Stimulated activated CD8-positive, alpha-beta memory T cell treated with anti-CD3 and anti-CD28 coated beads, Interleukin-2, amount 100 ng/mL, for 1 hour (primary cell): ENCODE data around the gene PSME2.
A peak's percentile ranks its signal among the peaks of the same experiment; 100 is the strongest.
"Not testable (repeated sequence)": the region's sequence is repeated elsewhere in the genome, so short reads cannot be mapped to it uniquely, and the experiment has no call there.

Experiments used
- DNase-seq, 2 donors: peaks; one replicate each; pipeline ENCODE4 v3.0.0-alpha.2; 2020; ENCODE audit warnings: low read depth in 2 of 2

PSME2 gene

DNA sequence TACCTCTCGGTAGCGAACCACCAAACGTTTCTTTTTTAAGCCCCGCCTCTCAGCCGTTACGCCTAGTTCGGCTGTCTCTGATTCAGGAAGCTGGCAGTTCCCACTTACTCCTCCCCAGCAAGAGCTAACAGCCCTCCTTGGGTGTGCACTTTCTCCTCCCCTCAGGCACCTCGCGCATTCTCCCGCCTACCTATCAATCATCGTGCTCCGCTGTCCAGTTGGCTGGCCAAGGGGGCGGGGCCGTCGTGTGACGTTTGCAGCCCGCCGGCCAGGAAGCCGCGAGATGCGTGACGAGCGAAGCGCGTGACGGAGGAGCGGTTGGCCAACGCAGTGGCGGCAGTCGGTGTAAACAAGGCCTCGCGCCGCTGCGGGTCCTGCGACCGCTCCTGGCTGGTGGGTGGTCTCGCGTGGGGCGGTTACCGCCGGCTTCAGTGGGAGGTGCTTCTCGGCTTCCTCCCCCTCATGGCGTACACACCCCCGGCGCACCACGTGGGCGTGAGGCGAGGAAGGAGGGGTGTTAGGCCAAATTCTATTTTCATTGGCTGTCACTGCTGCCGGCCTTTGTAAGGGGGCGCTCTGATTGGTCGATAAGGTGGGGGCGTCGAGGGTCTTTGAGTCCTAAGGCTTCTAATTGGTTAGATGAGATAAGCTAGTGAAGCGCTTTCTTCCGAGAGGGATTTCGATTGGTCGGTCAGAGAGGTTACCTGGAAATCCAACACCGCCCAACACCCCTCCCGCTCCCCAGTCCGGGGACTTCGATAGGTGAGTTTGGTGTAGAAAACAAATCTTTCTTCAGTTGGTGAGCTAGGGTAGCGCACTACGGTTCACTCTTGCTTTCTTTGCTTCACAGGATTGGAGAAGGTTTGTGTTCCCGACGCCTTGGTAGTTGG lies 31.6 kb downstream of the PSME2 start, which contains the start of the genes DCAF11 and NRL:
Gene DCAF11 (plus strand): TSS at position 246 of the 890 bp plus-strand sequence. CDS start 818 bp downstream, outside the sequence.
Gene NRL (minus strand): TSS at position 418 of the 890 bp plus-strand sequence. CDS start 32,101 bp downstream, outside the sequence.
- DNase-seq = peak; percentile 93 to 96

- peak; percentile 44 to 58 for DNase-seq
Measured at GRCh38 chr14:24113801-24114531, 32.4 kb downstream of the PSME2 start.

DNA sequence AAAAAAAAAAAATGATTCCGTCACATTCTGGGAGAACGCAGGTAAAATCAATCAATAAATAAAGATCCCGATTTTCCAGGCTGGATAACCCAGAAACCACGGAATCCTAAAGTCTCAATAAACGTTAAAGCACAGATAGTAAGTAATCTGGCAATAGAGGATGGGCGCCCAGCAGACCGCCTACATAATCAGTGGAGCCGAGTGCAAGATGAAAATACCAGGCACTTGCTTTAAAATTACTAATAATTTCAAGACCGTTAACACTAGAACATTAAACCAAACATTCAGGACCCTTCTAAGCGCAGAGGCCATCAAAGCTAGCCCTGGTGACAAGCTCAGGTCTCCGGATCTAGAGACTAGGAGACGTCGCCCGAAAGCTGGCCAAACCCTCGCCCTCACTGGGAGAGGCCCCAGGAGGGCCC lies 33.0 kb downstream of the PSME2 start:
- no peak for DNase-seq

GRCh38 chr14:24110523-24110922 lies 35.9 kb downstream of the PSME2 start:
- no peak for DNase-seq

DNA sequence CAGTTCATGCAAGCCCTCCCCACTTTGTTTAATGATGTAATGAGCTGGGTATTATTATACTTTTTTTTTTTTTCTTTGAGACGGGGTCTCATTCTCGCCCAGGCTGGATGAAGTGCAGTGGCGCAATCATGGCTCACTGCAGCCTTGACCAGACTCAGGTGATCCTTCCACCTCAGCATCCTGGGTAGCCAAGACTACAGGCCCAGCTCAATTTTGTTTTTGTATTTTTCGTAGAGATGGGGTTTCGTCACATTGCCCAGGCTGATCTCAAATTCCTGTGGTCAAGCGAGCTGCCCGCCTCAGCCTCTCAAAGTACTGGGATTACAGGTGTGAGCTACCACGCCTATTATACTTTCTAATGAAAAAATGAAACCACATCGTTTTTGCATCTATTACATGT lies 36.4 kb downstream of the PSME2 start:
- no peak for DNase-seq

GRCh38 chr14:24108336-24108874 lies 38.0 kb downstream of the PSME2 start:
- DNase-seq = no peak

GRCh38 chr14:24106672-24107271 lies 39.6 kb downstream of the PSME2 start:
- DNase-seq = no peak

GRCh38 chr14:24105609-24106239 lies 40.7 kb downstream of the PSME2 start:
- DNase-seq = not testable (repeated sequence)

DNA sequence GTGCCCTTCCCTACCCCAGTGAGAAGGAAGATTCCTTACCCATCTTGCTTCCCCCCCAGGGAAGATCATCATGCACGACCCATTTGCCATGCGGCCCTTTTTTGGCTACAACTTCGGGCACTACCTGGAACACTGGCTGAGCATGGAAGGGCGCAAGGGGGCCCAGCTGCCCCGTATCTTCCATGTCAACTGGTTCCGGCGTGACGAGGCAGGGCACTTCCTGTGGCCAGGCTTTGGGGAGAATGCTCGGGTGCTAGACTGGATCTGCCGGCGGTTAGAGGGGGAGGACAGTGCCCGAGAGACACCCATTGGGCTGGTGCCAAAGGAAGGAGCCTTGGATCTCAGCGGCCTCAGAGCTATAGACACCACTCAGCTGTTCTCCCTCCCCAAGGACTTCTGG lies 43.0 kb downstream of the PSME2 start:
- DNase-seq = no peak

- DNase-seq = no peak
Measured at GRCh38 chr14:24102357-24103048, 43.9 kb downstream of the PSME2 start.

GRCh38 chr14:24100982-24101494 lies 45.4 kb downstream of the PSME2 start:
- DNase-seq = no peak

DNA sequence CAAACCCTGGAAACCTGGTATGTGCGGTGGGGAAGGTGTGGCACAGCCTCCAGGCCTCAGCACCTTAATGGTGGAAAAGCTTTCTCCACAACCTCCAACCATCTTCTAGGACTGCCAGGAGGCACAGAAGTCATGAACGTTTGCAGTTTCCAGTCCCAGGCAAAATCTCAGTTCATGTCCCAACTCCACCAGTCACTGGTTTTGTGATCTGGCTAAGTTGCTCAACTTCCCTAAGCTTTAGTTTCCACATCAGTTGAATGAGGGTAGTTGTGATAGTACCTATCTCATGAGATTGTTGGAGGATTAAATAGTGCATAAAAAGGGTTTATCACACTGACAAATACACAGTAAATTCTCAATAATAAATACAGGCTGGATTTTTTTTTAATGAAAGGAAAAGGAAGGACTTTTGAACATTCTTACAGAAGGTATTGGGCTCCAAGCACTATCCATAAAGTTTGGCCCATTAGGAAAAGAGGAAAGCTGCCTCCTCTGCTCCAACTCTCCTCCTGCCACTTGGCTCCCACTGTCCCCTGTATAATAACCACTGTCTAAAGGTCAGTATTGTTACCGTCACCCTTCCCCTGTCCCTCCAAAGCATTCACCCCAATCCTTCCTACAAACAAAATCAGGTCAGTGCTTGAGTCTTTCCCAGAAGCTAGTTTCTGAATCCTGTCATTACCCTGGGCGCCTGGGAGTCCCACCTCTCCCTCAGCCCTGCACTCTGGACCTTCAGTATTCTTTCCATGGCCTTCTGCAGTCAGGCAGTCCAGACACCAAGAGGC lies 46.0 kb downstream of the PSME2 start:
- no peak for DNase-seq

- no peak for DNase-seq
Measured at GRCh38 chr14:24098927-24099813, 47.2 kb downstream of the PSME2 start.

DNA sequence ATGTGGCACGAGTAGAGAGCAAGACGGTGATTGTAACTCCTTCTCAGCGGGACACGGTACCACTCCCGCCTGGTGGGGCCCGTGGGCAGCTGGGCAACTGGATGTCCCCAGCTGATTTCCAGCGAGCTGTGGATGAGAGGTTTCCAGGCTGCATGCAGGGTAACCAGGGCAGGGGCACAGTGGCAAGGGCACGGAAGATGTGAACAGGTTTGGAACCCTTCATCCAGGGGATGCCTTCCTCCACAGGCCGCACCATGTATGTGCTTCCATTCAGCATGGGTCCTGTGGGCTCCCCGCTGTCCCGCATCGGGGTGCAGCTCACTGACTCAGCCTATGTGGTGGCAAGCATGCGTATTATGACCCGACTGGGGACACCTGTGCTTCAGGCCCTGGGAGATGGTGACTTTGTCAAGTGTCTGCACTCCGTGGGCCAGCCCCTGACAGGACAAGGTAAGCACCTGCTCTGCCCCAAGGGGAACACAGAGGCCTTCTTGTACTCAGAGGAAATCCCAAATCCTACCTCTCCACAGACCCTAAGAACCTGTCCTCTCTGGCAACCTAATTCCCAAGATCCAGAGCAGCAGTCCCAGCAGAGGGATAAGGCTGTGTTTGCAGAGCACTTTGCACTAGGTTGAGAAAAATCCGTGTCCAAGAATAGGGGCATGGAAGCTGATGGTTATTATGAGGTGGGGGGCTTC lies 48.0 kb downstream of the PSME2 start:
- DNase-seq = no peak

- DNase-seq = no peak
Measured at GRCh38 chr14:24096545-24097181, 49.7 kb downstream of the PSME2 start.

DNA sequence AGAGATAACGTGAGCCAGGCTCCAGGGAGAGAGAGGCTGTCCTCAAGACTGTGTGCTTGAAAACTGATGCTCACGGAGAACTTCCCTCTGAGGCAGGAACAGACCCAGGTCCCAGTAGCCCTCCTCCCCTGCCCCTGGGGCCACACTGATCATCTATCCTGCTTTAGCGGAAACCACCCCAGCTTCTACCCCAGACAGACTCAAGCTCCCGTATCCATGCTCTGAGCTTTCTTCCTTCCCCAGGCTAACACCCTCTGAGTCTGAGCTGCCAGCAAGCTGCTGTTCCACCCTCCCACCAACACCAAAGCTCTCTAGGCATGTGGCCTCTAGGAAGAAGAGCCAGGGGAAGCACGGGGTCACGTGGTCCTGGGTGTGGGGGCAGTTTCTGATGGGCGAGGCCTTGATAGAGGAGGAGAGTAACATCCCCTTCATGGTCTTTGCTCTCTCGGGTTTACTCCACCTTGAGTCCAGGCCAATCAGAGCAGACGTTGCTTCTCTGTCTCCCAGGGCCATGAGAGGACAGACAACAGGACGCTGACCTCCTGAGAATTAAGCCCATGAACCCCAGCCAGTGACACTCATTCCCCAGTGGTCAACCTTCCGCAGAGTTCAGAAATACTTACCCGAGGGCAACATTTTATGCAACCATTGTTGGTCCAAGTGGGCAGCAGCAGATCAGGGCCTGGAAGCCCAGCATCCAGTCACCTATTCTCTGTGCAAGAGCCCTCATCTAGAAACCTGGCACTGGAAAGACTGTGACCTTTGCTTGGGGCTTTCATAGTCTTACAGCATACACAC lies 50.9 kb downstream of the PSME2 start:
- no peak for DNase-seq

DNA sequence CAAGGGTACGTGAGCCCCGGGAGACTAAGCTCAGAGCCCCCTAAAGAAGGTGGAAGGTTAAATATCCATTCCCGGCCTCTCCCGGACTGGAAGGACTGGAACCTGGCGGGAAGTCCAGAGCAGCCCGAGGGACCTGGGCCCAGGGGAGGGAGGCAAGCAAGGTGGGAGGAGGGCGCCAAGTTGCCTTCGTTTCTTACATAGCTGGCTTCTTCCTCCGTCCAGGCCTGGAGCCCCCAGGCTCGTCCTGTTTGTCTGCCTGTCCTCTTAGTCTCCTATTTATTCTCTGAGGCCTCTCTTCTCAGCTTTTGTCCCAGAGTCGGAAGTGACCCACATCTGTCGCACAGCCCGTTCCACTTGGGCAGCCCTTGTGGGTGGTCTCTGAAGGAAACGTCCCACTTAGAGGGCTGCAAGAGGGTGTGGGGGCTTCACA lies 51.6 kb downstream of the PSME2 start:
- no peak for DNase-seq
